Stimulated activated CD8-positive, alpha-beta memory T cell treated with anti-CD3 and anti-CD28 coated beads, Interleukin-4, amount 100 ng/mL, for 1 hour (primary cell): ENCODE data around the gene CORT.
"Not testable (repeated sequence)": the region's sequence is repeated elsewhere in the genome, so short reads cannot be mapped to it uniquely, and the experiment has no call there.

Experiments used
- DNase-seq, 2 donors: peaks; one replicate each; pipeline ENCODE4 v3.0.0-alpha.2; 2020; ENCODE audit warnings: low read depth in 2 of 2, low spot score in 1 of 2

The CORT gene

DNA sequence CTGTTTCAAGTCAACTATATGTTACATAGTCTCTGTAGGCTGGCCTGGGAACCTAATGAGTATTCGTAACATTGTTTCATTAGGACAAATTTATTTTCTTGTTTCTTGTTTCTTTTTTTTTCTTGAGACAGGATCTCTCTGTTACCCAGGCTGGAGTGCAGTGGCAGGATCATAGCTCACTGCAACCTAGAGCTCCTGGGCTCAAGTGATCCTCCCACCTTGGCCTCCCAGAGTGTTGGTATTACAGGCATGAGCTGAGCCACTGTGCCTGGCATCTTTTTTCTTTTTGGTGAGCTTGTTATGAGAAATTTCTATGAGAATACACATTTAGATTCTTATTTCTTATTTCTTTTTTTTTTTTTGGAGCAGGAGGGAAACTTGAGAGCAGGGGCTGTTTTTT, 12.8 kb upstream of the CORT start:
- DNase-seq, result no peak

DNA sequence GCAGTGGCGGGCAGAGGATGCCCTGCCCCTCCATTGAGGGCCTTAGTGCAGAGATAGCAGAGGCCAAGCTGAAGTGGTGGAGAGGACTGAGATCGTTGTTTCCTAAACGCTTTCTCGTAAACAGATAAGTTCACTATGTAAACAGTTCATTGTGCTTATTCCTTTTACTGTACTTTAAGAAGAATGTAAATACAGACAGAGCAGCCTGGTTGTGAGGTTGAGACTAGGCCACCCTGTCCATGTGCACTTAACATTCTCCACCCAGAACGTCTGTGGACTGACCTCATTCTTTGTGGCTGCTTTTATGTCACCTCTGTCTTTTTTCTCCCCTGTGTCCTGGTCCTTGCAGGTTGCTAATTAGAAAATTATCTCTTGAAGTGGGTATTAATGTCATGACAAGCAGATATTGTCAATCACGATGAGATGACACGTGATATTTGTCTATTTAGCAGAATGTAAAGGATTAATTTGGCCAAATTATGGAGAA, 11.1 kb upstream of the CORT start:
- DNase-seq, result no peak

DNA sequence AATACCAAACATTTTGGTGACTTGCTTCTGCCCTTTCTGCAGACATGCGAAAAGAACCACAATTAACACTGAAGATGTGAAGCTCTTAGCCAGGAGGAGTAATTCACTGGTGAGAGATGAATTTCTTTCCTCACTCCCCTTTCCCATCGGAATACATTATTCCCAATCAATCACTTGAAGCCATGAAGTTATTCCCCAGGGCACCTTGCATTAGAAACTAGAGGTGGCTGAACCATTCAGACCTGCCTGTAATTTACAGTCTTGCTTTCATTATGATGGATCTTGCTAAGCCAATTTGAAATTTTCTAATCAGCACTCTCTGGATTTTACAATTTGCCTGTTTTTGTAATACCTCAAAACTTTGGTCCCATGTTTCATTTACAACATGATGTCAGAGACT, 9.5 kb upstream of the CORT start:
- DNase-seq, result no peak

DNA sequence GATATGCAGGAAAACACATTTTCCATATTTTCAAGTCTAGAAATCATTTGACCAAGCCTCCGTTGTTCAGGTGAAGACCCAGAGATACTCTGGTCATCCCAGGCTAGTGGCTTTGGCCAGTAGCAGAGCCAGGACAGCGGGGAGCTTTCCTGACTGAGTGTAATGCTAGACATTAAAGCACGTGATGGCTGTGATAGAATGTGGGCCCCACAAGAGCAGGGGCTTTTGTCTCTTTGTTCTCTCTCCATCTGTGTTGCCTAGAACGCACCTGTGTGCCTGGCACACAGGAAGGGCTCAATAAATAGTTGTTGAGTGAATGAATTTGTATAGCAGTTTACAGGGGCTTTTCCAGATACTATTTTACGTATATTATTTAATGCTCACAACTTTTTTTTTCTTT, 9.0 kb upstream of the CORT start:
- DNase-seq, result no peak

DNA sequence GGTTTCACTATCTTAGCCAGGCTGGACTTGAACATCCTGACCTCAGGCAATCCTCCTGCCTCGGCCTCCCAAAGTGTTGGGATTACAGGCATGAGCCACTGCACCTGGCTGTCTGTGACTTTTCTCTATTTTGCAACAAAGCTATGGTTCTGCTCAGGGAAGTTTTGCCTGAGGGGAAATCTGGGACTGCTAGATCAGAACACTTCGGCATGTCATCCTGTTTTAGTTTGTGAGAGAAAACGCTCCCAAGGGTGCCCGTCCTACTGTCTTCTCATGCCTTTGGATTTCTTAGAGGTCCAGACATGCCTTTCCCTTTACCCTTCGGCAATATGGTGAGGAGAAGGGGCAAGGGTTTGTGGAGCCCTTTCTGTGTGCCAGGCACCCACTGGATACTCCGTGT, 5.6 kb upstream of the CORT start:
- DNase-seq, result no peak

DNA sequence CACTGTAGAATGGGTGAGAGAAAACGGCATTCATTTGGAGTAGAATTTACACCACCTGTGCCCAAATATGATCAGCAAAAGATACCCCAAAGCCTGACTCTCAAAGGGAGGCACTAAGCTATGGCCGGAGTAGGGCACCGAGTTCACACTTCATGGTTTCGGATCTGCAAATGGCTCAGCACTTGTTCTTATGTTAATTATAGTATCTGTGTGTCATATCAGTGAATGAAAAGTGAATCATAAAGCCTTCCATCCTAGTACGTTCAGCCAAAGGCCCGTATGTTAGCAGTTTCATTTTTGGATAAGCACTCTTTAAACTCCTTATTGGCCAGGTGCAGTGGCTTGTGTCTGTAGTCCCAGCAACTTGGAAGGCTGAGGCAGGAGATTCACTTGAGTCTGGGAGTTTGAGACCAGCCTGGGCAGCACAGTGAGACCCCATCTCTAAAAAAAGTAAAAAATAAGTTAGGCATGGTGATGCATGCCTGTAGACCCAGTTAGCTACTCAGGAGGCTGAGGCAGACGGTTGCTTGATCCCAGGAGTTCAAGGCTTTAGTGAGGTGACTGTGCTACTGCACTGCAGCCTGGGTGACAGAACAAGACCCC, 4.9 kb upstream of the CORT start:
- DNase-seq, result no peak

DNA sequence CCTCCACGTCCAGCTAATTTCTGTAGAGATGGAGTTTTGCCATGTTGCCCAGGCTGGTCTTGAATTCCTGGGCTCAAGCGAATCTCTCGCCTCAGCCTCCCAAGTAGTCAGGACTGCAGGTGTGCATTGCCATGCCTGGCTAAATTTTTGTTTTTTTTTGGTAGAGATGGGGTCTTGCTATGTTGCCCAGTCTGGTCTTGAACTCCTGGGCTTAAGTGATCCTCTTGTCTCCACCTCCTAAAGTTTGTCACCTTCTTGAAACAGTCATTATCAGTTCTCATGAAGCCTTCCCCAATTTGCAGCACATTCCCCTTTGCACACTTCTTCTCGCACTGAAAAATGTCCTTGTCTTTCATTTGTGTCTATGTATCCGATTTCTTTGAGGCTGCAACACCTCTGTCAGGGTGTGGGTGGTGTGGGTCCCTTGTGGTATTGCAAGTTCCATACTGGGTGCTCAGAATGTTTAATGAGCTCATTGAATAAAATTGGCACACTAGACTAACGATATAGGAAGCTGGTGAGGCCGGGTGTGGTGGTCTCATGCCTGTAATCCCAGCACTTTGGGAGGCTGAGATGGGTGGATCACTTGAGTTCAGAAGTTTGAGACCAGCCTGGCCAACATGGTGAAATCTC, 2.9 kb upstream of the CORT start:
- no peak for DNase-seq

DNA sequence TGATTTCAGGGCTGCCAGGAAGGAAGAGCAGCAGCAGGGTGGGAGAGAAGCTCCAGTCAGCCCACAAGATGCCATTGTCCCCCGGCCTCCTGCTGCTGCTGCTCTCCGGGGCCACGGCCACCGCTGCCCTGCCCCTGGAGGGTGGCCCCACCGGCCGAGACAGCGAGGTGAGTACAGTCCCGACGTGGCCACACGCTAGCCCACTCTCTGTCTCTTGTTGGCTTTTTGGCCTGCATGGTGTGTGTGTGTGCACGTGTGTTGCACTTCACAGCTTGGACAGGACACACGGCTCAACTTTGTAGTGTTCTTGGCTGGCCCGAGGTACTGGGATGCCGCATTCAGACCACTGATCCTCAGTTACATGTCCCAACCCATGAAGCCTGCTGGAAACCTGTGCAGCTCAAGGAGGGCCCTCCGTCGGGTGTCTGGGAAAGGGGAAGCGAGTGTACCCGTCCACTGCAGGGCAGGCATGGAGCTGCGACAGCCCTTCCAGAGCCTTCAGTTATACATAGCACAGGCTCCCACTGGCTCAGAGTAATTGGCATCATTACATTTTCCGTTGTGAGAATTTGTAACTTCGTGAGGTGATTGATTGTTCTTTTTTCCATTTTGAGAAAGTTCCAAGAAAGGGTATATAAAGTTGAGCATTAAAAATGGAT, 454 bp downstream of the CORT start:
- DNase-seq, result no peak

DNA sequence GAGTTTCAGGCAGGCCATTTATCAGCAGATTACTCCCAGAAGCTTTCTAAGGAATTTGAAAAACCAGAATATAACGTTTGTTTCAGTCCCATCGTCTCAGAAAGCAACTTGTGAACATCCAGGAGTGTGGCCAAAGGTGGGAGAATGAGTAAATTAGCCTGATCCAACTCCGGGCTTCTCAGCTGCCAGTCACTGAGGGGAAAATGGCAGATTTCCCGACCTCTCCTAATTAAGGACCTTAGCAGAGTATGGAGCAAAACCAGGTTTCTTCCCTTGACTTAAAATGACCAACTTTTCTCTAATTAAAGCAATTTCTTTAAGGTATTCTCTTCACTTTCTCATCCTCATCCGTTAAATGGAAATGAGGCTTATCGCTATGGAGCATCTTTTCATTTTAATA, 1.0 kb downstream of the CORT start:
- DNase-seq, result no peak

DNA sequence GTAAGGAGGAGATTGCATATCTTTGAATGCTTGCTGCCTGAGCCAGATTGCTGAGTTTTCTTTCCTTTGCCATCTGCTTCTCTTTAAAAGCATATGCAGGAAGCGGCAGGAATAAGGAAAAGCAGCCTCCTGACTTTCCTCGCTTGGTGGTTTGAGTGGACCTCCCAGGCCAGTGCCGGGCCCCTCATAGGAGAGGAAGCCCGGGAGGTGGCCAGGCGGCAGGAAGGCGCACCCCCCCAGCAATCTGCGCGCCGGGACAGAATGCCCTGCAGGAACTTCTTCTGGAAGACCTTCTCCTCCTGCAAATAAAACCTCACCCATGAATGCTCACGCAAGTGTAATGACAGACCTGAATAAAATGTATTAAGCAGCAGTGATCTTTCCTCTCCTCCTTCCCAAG, 1.5 kb downstream of the CORT start:
- DNase-seq, result no peak

DNA sequence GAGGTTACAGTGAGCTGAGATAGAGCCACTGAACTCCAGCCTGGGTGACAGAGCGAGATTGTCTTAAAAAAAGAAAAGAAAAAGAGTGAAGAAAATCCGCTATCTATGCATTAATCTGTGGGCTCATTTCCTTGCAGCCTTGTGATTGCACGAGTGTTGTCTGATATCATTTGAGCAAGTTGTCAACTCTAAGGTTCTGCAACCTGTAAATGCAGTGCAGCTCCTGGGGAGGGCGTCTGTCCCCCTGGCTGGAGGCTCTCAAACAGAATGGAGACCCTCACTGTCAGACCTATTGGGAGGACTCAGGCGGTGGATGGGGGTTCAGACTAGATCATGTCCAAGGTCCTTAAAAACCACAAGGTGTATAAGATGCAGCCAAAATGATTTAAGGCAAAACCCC, 6.2 kb downstream of the CORT start:
- DNase-seq, result no peak

DNA sequence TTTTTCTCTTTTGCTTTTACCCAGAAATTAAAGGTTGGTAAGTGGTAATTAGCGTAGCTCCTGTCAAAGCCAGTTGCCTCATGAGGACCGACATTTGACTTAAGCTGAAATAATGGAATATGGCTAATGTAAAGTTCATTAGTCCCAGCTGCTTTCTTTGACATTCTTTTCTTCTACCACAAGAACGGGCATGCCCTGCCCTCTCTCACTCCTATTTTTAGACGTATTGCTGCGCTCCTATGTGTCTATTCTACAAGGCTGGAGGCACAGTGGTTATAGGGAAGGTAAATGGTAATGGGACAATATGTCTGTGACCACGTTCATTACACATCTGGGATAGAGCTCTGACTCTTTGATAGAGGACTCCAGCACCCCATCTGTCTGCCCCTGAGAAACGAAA, 6.8 kb downstream of the CORT start:
- no peak for DNase-seq

DNA sequence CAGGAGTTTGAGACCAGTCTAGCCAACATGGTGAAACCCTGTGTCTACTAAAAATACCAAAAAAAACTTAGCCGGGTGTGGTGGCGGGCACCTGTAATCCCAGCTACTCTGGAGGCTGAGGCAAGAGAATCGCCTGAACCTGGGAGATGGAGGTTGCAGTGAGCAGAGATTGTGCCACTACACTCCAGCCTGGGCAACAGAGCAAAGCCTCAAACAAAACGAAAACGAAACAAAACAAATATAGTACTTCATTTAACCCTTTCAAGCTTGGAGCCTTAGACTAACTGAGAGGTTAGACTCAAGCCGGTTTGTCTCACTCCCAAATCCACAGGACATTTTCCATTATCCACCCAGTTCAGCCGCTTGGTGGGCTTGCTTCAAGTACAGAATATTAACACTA, 7.6 kb downstream of the CORT start:
- not testable (repeated sequence) for DNase-seq

DNA sequence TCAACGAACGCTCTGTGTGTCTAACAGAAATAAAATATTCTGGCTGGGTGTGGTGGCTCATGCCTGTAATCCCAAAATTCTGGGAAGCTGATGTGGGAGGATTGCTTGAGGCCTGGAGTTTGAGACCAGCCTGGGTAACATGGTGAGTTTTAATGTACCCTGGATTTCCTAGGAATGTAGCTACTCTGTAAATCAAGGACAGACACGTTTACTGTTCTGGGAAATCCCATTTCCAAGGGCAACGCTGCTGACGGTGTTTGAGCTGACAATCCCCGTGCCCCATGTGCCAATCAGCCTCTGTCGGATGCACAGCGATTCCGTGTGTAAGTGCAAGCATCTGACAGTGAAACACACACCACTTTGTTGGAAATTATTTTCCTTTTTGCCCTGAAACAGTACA, 8.0 kb downstream of the CORT start:
- DNase-seq, result no peak

DNA sequence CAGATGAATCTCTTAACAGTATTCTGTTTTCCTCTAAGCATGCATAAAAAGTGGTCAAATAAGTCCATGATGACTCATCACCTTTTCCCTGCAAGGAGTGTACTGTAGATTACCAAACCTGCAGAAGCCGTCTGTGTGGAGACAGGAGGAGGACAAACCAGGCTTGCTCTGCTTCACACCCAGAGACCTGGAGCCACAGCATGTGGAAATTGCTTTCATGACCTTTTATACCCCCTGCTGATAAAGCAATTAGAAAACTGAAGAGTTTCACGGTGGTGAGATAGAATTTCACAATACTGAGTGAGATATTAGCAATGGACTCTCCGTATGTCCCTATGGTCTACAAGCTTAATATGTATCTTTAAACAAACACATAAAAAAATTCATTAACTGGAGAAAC, 9.4 kb downstream of the CORT start:
- no peak for DNase-seq

DNA sequence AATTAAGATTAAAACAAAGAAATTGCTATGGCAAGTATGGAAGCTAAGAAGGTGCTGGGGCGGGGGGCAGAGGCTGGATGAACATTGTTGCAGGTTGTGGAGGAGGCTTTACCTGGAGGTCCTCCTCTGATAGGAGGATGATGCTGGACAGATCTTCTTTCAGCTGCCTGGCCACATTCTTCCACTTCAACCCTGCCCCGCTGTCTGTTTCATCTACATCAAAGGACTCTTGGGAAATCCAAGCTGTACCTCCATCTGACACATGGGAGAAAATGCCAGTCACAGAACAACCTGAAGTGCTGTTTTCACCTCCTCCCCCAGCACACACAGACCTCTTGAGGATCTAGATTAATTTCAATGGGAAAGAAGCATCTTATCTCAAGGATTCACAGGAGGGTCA, 17.2 kb downstream of the CORT start:
- no peak for DNase-seq

DNA sequence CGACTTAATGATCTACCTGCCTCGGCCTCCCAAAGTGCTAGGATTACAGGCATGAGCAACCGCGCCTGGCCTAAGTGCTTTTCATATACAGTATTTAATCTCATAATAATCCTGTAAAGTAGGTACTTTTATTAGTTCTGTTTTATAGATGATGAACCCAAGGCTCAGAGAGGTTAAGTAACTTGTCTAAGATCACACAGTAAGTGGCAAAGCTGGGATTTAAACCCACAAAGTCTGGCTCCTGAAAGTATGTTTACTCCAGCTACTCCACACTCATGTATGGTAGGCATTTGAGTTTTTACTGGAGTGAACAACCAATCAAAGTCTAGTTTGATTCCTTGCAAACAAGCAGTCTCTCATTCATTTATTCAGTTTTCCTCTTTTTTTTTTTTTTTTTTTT, 20.2 kb downstream of the CORT start:
- DNase-seq, result no peak

DNA sequence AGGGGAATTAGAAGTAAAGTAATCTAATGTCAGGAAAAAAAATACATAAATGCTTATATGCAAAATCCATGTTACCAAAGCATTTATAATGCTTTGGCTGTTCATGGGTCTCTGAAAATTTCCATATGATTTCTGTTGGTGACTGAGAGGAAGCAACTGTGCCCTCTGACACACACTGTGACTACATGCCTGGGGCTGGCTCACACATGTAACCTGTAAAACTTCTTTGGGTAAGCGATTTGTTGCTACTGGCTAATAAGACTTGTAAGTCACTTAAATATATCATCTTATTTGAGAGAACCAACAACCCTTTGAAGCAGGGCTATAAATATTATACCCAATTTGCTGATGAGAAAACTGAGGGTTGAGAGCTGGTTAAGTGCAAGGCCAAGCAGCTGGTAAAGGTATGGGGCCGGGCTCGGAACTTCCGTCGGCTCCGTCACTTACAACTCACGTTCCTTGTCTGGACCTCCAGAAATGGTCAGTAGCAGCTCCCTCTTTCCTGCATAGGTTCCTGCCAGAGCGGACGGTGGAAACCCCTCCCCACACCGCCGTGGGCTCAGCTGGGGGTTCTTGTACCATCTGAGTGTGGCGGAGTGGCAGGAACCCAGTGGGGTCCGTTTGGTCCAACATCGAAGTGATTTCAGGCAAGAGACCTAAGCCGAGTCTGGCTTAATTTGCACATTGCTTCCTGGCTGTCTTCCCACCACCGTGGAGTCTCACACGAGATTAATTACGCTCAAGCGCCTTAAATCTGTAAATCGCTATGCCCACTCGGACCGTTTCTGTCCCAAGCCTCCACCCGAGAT, 21.8 kb downstream of the CORT start:
- no peak for DNase-seq

DNA sequence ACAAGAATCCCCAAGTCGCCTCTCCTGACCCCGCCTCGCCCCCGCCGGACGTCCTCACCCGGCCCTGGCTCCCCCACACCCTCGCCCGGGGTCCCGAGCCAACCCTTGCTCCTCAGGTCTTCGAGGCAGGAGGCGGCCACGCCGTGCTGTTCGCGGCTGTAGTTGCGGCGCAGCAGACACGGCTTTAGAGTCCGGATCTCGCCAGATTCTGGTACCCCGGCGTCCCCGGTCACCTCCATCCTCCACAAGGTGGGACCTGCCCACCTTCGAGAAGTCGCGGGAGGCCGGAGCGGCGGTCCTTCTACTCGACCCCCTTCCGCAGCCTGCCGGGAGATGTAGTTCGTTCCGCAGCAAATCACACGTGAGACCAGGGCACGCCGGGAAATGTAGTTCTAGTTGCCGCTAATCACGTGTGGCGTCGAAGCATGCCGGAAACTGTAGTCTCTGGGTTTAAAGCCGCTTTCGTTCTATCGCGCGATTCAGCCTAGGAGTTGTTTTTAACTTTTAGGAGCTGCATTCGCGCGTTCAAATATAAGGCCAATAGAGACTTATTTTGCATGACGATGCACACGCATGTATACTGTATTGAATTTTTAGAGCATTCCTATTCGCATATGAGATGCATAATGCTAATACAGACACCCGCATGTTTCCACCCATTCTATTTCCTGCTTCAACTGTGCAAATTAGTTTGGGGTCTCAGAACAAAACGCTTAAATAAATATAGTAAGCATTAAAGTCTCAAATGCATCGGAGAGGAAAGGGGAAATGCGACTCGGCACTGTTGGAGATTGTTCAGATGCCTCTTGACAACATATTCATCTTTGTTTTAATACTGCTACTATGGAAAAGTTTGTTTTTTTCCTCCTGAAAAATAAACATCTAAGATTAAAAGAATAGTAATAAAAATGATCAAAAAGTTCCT, 22.7 kb downstream of the CORT start, which contains the start of gene DFFA:
Gene DFFA (minus strand): TSS at position 310 of the 925 bp plus-strand sequence. CDS start 71 bp downstream, at position 239.
- peak; percentile 73 to 81 for DNase-seq

DNA sequence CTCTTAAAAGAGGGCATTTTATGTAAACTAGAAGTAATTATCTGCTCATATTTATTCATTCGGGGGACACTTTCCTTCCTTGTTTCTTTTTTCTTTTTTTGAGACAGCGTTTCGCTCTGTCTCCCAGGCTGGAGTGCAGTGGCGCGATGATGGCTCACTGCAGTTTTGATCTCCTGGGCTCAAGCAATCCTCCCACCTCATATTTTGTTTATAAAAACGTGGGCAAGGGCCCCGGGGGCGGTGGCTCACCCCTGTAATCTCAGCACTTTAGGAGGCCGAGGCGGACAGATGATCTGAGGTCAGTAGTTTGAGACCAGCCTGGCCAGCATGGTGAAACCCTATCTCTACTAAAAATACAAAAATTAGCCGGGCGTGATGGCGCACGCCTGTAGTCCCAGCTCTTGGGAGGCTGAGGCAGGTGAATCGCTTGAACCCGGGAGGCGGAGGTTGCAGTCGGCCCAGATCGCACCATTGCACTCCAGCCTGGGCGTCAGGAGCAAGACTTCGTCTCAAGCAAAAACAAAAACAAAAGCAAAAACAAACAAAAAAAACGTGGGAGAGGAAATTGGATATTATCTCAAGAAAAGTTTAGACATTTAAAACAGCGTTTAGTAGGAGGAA, 23.4 kb downstream of the CORT start:
- DNase-seq, result no peak
